GM20431 (cell line): ENCODE data around the gene ST6GAL1.
"Not testable (repeated sequence)": the region's sequence is repeated elsewhere in the genome, so short reads cannot be mapped to it uniquely, and the experiment has no call there.

Experiments
- in situ Hi-C: fragments of 300-500 bp; cut with MseI, MboI; formaldehyde crosslinking; loops from one replicate; pipeline ENCODE4 v1.15.0; 2020; ENCODE audit warnings: low sequenced_read_pairs; ENCODE audit not compliant: unreplicated experiment

Gene ST6GAL1

DNA sequence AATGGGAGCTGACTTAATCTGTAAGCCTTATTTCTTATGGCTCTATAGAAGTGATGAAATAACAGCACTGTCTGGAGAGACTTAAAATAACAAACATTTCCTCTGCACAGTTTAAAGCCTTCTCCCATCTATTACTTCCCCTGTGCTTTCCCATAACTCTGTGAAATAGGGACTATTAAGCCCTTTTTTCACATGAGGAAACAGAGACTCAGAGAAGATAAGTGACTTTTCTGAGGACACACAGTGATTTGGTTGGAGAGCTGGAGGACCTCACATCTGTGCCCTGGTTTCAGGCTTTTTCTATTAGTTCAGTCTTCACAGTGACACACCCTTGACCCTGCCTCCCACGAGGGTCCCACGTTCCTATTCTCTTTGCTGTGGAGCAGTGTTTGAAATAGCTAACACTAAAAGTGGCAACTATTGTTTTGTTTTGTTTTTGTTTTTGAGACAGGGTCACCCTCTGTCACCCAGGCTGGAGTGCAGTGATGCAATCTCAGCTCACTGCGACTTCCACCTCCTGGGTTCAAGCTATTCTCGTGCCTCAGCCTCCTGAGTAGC lies 82.9 kb downstream of the ST6GAL1 start:
- in situ Hi-C loops = no loop called here

DNA sequence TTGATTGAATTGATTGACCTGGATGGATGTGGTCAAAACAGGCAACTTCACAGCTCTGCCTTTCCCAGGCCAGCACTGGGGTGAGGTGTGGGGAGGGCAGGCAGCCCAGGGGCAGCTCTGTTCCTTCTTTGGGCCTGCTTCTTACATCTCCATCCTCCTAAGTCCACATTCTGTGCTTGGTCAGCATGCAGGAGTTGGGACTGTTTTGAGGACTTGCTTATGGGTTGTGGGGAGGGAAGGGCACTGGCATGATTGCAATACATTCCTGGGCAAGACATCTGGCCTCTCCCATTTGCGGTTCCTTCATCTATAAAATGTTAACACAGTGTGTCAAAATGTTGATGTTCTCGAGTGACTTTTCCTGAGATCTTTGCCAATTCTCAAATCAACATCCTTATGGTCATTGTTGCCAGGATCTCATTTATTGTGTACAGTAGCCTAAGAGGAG lies 84.1 kb downstream of the ST6GAL1 start:
- in situ Hi-C loops = no loop called here

DNA sequence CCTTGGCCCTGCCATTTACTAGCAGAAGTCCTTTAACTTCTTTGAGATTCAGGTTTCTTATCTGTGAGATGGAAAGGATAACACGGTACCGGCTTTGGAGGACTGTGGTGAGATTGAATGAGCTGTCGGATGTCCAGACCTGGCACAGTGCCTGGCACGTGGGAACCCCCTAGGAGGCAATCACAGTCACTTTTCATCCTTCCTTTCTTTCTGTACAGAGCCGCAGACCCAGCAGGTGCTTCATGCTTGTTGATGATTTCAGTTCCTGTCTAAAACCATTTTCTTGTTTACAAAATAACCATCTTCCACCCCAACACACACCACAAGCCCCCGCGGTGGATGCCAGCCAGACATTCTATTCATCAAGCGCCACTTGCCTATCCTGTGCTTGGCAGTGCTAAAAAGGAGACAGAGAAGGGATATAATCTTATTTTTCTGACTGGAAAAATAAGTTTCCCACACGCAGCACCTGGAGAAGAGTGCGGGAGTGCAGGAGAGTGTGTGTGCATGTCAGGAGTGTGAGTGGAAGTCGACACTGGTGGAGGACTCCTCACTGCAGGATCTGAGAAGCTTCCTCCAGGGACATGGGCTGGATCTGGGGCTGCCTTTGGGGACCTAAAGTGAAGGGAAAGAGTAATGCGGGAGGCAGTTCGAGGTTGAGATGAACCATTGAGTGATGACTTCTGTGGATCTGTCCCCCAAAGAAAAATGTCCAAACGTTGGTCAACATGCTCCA lies 85.7 kb downstream of the ST6GAL1 start:
- in situ Hi-C loops = no loop called here

DNA sequence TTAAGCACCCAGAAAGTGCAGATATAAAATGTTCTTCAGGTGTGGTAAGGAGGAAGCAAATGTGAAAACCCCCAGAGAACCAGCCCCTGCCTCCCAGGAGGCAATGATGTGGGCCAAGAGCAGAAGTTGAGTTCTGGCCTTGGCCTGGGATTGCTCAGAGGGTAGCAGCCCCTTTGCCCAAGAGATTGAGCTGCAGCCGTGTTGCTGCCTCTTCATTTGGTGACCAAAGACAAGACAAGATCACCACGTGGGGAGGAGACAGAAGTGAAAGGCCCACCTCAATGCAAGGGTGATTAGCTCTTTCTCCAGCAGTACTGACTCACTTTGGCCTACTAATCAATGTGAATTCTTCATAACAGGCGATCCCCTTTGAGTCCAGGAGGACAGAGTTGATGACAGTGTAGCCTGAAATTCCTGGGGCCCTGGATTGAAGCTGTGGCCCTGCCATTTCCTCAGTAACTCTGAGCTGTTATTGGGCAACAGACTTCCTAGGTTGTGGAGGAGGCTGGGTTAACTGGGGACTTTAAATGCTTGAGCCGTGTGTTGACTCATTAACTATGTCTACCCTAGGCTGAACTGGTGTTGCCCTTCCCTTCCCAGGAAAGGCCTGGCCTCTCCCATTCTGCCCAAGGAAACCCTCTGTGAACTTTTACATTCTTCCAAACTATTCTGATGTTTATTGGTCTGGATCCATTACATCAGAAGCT lies 86.5 kb downstream of the ST6GAL1 start:
- in situ Hi-C loops = no loop called here

DNA sequence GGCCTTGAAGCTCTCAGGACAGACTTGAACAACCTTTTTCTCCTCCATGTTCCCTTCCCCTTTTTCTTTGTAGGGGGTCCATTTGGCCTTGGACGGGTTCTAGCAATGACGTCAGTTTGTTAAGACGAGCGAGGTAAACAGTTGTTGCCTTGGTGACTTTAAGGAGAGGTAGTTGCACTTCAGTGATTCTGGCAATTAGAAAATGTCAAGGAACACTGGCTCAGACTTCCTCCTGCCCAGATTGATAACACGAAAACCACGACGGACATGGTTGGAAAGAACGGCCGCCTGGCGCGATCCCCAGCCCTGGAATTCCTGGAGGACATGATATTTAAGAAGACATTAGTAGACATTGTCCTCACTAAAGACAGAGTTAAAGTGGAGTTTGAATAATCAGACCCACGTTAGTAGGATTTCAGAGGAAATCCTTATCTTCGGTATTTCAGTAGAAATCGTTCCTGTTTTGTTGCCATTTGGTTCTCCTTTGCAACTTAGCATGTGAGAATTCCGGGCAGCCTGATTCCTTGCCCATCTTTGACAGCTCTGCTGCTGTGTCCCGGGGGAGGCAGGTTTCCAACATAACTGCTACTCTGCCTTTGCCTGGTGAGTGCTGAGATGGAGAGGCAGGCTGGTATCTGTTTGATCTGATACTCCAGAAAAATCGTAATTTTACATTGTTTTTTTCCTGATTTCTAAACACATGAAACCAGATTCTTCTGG lies 87.3 kb downstream of the ST6GAL1 start:
- in situ Hi-C loops = no loop called here

DNA sequence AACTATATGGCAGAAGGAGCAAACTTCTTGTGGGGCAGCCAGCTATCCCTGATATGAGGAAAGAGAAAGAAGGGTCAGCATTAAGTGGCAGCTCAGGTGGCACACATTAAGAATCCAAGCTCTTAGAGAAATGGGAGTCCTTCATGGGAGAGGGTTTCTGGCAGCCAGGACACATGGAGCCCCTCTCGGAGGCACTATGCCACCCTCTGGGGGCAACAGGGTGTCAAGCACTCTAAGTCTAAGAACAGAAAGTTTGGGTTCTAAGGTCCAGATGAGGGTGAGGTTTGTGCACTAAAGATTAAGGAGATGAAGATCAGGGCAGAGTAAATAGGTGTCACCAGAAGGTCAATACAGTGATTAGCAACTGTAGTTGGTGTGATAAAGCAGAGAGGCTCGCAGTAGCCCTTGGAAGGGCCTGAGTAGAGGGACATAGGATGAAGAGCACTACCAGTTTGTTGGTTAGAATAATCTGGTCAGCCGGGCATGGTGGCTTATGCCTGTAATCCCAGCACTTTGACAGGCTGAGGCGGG lies 89.3 kb downstream of the ST6GAL1 start:
- in situ Hi-C loops = no loop called here

DNA sequence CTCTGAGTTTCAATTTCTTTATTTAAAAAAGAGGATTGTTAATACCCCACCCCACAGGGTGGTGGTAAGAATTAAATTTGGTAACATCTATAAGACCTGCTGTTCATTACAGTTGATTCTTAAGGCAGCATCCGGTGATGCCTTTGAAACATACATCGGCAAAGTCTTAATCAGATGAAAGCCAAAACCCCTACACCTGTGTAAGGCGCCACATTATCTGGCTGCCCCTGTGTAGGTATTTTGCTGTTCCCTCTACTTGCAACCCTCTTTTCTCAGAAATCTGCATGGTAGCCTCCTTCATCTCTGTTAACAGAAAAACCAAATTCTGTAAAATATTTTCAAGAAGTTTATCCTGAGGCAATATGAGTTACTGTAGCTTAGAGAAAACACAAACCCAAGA lies 90.0 kb downstream of the ST6GAL1 start:
- in situ Hi-C loops = no loop called here

DNA sequence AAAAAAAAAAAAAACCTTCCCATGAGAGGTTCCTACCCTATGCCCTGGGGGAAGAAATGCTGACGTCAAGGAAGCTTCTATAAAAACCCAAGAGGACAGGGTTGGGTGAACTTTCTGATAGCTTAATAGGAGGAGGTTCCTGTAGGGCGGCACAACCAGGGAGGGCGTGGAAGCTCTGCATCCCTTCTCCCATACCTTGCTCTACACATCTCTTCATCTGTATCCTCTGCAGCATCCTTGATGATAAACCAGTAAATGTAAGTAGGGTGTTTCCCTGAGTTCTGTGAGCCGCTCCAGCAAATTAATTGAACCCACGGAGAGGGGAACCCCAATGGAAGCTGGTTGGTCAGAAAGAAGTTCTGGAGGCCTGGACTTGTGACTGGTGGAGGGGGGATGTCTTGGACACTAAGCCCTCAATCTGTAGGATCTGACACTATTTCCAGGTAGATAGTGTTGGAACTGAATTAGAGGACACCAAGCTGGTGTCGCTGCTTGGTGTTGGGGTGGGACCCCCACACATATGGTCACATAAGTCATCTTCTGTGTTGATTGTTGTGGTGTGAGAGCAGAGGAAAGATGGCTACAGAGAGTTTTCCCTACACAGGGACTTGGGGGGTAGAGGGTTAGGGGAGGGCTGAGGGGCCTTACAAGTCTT lies 91.5 kb downstream of the ST6GAL1 start:
- in situ Hi-C loops = no loop called here

DNA sequence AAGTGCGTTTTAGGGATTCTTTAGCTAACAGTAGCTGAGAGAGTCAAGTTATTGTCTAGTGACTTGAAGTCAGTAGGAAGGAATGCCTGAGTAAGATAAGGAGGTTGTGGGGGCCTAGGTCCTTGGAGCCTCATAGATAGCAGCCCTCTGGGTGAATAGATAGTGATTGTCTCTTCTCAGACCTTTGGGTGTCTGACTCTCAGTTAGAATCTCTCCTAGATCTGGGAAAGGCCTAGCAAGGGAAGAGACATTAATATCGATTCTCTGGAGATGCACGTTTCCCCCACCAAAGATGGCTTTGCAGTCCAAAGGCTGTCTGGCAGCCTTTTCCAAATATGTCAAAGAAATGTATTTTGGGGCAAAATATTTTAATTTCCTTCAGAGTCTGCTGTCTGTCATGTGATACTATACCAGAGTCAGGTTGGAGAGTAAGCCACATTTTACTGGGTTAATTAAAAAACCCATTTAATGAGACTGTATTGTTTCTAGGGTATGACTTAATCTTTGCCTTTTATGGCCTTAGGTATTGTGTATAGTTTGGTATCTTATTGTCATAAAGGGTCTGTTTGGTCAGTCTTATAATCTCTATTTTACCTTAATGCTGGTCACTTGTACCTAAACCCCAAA lies 92.2 kb downstream of the ST6GAL1 start:
- in situ Hi-C loops = no loop called here

DNA sequence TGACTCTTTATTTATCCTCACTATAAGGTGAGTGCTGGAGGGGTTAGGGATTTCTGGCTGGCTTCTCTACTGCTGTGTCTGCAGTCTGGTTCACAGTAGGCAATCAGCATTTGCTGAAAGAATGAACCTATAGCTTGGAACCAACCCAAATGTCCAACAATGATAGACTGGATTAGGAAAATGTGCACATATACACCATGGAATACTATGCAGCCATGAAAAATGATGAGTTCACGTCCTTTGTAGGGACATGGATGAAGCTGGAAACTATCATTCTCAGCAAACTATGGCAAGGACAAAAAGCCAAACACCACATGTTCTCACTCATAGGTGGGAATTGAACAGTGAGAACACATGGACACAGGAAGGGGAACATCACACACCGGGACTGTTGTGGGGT lies 93.0 kb downstream of the ST6GAL1 start:
- in situ Hi-C loops = not testable (repeated sequence)

DNA sequence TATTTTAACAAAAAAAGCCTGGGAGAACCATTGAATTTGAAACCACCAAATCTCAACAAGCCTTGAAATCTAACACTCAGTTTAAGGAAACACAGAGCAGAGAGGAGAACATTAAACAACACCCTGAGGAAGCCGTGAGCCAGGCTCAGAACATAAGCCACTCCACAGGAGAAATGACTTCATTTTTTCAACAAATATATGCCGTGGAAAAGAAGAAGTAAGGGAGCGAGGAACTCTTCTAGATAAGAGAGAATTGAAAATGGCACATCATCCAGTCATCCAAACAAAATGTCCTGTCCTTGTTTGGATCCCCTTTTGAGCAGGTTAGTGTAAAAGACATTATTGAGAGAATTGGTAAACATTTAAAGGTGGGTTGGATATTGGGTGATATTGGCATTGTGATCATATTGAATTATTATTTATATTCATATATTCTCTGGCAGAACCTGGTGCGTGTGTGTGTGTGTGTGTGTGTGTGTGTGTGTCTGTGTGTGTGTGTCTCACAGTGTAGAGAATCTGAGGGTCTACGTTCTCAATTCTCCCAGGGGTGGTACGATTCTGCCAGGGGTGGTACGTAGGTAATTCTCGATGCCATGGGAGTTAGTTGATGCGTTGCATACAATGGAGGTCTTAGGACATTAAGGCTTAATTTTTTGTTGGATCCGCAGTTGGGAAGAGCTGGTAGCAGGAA lies 94.4 kb downstream of the ST6GAL1 start:
- in situ Hi-C loops = no loop called here

DNA sequence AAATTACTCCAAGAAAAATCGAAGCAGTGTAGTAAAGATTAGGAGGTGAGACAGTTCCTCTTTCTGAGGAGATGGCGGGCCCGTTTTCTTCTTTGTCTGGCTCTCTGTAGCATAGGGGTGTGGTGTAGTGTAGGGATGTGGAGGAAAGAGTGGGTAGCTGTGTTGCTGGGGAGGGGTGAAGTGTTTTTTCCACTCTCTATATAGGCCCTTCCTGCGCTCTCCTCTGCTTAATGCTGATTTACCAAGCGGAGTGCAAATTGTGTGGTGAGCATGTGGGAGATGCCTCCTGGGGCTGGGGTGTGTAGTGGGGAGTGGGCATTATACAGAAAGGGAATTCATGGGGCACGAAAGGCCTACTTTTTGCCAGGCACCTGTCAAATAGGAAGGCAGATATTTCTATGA lies 94.9 kb downstream of the ST6GAL1 start:
- in situ Hi-C loops = no loop called here

DNA sequence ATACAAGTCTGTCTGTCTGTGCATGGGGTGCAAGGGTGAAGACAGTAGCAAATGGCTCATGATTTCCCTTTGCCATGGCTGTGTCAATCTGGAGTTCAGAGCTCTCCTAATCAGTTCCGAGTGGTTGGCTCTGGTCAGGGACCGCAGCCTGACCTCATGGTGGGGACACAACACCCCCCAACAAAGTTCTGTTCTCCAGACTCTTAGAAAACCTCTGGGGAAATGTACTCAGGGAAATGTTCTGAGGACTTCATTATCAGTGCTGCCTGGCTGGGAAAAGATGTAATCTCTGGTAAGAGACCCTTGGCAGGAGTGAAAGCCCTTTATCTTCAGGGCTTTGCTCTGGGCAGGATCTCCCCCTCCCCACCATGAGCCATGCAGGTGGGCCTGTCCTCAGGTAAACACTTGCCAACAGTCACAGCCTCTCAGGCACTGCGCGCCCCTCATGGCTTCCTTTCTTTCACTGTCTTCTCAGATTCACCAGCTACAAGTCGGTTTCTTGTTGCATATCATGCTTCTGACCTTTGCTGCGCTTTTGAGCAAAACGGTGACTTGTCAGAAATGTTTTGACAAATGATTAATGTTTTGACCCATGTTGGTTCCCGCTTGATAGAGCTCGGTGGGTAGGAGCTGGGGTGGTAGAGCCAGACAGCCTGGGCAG lies 95.5 kb downstream of the ST6GAL1 start:
- in situ Hi-C loops = no loop called here

DNA sequence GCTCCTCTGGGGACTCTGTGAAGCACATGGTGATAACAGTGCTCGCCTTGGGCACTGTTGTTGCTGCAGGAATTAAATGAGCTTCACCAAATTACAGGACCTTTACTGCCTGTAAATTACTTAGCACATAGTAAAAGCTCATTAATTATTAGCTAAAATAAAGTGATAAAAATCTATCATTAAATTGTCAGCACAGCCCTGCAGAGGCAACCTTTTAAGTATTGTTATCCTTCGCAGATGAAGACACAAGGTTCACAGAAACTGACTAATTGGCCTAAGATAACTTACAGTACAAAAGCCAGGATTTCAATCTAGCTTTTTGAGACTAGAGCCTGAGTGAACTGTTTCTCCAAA lies 96.0 kb downstream of the ST6GAL1 start:
- in situ Hi-C loops = no loop called here

DNA sequence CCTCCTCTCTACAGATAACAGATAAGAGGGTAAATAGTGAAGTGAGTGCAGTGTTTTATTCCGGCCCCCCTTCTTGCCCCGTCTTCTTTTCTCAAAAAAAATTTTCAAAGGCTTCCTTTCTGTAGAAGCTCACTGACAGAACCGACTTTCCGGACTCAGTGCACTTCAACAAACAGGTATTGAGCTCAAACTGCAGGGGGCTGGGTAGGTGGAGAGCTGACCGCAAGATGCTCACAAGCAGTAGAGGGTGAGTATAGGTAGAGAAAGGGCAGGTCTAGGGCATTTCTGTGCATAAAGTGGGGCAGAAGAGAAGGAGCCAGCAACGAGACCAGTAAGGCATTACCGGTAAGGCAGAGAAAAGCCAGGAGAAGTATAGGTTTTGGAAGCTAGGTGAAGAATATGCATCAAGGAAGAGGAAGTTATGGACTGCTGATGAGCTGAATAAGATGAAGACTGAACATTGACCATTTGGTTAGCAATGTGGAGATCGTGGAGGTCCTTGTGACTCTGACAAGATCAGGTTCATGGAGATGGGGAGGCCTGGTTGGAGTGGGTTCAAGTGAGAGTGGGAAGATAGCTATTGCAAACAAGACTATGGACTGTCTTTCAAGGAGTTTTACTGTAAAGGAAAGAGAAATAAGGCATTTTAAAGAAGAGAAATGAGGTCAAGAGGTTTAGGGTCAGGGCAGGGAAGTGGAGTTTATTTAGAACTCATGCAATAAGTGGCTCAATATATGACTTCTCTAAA lies 97.4 kb downstream of the ST6GAL1 start:
- in situ Hi-C loops = no loop called here

DNA sequence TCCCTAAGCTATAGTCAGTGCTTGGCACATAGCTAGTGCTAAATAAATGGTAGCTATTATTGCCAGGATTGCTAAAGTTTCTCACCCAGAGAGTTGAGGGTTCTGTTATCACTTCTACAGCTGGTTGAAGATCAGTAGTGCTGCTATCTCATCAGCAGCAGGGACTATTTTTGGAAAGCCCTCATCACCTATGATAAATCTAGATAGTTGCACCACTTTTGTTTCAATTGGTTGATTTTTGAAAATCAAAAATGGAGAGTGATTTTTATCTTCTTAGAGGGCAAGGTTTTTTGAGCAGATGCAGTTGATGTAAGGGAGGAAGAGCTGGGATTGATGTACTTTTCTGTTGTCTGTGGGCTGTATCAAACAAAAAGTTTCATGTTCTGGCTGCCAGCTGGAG lies 101.6 kb downstream of the ST6GAL1 start:
- in situ Hi-C loops = no loop called here

DNA sequence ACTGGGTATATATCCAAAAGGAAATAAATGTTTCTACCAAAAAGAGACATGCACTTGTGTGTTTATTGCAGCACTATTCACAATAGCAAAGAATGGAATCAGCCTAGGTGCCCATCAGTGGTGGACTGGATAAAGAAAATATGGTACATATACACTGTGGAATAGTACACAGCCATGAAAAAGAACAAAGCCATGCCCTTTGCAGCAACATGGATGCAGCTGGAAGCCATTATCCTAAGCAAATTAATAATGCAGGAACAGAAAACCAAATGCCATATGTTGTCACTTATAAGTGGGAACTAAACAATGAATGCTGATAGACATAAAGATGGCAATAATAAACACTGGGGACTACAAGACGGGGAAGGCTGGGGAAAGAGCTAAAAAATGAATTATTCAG lies 106.1 kb downstream of the ST6GAL1 start:
- in situ Hi-C loops = no loop called here

DNA sequence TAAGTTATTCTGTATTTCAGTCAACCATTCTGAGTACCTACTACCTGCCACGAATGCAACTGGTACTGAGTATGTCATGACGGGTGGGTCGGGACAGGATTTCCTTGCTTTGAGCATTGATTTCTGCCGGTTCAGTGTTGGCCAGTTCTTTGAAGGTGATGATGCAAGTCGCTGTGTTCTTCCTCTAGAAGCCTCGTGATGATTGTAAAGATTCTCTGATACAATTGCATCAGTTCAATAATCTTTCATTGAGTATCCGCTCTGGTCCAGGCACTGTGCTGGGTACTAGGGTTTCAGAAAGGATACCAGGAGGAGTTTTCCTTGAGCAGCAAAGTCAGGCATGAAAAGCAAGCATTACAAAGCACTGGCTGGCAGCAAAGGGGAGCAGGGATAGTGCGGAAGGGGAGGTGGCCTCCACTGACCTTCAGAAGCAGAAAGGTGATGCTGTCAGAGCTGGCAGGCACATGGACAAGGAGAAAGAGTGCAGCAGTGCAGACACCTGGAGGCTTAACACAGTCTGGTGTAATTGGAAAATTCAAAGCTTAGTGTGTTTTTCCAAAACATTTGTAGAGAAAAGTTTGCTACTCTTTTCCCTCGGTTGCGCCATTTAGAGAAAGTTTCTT lies 108.9 kb downstream of the ST6GAL1 start:
- in situ Hi-C loops = no loop called here
